Muscle of back (tissue), 11 donors: ENCODE data around the gene FLT3. TPM values are rescaled to one million over a fixed set of nuclear protein-coding genes. Genes with fewer than 3 reads are reported as not detected.
A peak's percentile ranks its signal among the peaks of the same experiment; 100 is the strongest.
"Not testable (repeated sequence)": the region's sequence is repeated elsewhere in the genome, so short reads cannot be mapped to it uniquely, and the experiment has no call there.

Experiments used
- DNase-seq, 3 donors: peaks; one replicate each; pipeline versions ENCODE4 v3.0.0 to v3.0.0-alpha.2; 2013
- polyA plus RNA-seq, 10 donors: library from polyadenylated mRNA; unstranded; fragments of 120-200 nt; gene quantifications; one replicate each; pipeline ENCODE4 v1.2.1, GENCODE V29; 2013; ENCODE audit not compliant: insufficient read length in 10 of 10

Gene FLT3
- polyA plus RNA-seq, 10 donors, result 0.08 to 0.64 (median 0.22) TPM

DNA sequence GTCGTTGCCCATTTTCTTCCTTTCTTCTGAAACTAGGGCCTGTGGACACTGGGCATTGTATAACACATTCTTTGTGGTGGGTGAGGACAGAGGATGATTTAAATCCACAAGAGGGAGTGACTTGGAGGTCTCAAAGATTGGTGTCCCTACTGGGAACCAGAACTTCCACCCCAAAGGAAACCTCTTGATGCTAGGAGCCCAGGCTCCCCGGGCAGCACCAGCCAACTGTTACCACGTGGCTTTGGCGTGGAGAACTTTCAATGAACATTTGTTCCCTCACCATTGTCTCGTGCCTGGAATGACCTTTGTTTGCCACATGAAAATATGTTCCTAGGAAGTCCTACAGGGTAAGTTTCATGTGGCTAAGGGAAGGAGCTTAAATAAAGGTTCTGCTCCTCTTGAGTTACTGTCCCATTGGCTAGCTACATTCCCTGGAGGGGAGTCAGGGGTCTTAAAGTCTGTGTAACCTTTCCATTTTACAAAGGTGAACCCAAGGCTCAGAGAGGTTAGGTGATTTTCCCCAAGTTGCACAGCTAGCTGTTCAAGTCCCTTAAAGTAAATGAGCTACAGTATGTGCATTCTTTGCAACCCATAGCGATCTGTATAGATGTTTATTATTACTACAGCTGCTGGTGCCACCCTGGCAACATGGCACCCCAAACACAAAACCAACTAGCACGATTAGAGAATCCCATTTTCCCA lies 126.3 kb downstream of the FLT3 start:
- DNase-seq, result no peak

DNA sequence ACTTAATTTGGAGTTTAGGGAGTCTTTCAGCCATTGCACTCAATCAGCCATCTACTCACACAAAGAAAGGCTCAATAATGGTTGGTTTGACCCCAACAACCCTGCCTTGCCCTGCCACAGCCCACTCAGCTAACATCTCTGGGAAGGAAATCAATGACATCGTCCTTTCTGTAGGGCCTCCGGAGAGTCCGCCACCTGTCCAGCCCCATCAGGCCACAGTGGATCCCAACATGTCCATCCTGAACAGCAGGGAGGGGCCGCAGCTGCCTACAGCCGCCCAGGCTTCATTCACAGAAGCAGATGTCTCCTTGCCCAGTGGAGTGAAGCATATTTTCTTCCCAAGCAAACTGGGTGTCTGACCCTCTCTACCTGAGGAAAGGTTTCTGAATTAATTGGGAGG lies 127.1 kb downstream of the FLT3 start:
- no peak for DNase-seq

DNA sequence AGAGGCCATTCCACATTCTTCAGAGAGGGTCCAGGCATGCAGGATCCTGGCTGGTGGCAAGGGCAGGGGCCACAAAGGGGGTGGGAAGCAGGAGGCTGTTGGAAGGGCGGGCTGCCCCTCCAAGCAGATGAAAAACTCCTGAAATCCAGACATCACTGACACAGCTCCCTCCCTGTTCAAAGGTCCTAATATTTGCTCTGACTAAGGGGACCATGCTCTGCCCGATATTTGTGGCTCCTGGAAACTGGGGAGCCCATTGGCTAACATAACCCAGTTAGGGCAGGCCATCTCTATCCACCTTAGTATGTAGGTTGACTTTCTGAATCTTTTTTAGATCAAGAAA lies 127.9 kb downstream of the FLT3 start:
- no peak for DNase-seq

DNA sequence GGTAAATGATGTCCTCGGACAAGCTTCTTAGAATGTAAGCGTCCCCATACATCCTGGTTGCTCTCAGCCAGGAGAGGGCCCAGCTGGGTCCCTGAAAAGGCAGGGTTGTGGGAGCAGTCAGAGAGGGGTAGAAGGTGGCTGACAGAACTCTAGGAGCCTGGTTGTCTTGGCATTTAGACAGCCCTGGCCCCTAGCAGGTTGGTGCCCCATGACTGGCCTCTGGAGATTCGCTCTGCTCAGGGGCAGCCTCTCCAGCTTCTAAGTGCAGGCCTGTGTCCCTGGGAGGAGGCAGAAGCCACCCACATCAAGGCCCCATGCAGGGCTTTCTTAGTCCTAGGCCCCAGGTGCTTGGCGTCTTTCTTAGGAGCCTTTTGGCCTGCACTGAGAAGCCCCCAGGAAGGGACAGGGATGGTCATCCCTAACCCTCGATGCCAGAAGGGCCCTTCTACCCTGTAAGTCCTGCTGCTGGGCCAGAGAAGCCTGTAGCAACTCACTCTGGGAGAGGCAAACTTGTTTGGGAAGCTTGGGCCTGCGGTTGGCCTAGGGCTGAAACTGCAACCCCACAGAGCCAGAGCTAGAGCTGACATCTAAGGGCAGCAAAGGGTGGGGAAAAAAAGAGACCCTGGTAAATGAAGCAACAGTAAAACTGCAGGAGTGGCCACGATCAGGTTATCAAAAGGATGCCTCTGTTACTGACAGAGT lies 128.4 kb downstream of the FLT3 start:
- DNase-seq, result no peak

DNA sequence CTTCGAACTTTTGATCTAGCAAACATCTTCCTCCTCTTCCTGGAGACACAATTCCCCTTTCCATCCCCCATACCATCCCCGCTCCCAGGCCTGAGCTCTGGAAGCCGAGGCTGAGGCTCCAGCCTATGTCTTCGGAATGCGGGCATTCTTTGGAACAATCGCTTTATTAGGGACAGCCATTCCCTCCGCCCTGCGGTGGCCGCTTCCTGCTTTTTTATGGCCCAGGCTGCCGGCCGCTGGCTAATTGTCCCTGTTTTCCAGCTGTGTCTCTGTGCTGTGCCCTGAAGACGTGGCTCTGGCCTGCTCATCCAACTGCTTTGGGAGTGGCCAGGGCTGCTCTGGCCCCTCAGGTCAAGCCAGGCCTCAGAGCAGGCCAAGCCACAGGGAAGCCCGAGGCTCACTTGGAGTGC lies 129.1 kb downstream of the FLT3 start:
- DNase-seq, result no peak

DNA sequence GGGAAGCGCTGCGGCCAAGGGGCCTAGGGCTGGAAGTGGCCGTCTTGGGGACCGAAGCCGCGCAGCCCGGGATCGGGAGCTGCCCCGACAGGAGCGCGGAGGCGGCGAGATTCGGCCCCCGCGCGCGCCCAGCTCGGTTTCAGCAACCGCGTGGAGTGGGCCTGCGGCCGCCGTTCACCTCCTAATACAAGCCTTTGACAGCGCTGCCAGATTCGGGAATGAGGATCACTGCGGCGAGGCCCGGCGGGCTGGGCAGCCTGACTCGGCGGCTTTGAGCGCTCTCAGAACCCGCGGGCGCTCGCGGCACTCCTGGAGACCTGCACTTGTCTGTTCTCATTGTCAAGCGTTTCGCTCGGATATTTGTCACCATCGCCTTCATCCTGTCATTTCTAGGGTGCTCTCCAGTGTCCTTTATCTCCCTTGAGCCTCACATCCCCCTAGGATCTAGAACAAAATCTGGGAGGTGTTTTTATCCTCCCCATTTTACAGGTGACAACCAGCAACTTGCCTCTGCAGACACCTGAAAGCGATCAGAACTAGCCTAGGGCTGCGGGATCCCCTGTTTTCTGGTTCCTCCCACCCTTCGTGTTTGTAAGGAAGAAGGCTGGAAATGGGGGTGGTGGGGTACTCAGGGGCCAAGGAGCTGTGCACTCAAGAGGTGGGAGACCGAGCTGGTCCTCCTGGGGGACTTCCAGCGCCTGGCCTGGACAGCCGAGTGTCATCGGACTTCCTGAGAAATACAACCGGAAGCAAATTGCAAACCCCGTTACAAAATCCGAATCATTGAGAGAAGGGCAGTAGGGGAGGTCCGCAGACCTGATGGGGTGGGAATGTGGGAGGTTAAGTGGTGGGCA lies 129.8 kb downstream of the FLT3 start:
- DNase-seq, result no peak

DNA sequence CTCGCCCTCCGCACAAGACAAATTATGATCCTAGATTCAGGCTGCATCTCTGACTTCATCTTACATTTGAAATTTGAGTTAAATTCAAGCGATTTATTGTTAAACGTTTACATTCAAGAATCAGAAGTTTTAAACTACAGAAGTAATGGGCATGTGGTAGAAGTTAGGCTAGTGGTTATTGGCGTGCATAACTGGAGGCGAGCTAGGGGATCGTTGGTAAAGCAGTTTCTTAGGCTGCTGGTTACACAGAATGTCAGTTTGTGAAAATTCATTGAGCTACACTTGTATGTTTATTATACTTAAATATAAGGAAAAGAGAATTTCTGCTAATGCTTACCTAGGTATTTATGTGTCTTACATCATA lies 130.5 kb downstream of the FLT3 start:
- no peak for DNase-seq

DNA sequence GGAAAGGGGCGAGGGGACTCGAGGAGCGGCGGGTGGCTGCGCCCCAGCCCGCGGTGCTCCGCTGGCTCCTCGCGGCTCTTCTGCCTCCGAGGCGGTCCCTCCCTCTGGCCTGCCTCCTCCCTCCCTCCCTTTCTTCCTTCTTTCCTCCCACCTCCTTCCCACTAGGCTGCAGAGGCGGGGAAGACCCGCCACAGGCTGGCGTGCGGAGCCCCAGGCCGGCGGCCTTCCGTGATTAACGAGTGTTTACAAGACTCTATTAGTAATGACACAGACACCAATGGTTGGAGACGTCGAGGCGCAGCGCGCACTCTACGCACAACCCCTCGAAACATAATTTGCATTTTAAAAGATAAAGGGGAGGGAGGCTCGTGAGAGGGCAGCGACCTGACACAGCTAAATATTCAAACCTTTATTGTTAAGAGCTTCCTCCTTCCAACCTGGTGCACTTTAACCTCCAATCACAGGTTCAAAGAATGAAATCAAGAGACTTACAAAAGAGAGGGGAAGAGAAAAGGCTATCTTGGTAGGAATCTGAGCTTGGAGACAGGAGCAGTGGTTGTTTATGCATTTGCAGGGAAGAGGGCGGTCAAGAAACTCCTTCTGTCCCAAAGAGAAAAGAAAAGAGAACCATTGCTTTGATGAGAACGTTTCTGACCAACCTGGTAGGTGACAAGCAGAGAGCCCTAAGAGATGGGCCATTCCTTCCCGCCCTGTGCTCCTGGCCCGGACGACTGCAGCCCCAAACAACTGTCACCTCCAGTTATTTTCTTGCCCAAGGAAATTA lies 131.1 kb downstream of the FLT3 start, which contains the start of gene CDX2:
TSS of gene CDX2 (minus strand) at position 234 of the 784 bp plus-strand sequence. CDS start 309 bp downstream, outside the sequence.
- no peak for DNase-seq

DNA sequence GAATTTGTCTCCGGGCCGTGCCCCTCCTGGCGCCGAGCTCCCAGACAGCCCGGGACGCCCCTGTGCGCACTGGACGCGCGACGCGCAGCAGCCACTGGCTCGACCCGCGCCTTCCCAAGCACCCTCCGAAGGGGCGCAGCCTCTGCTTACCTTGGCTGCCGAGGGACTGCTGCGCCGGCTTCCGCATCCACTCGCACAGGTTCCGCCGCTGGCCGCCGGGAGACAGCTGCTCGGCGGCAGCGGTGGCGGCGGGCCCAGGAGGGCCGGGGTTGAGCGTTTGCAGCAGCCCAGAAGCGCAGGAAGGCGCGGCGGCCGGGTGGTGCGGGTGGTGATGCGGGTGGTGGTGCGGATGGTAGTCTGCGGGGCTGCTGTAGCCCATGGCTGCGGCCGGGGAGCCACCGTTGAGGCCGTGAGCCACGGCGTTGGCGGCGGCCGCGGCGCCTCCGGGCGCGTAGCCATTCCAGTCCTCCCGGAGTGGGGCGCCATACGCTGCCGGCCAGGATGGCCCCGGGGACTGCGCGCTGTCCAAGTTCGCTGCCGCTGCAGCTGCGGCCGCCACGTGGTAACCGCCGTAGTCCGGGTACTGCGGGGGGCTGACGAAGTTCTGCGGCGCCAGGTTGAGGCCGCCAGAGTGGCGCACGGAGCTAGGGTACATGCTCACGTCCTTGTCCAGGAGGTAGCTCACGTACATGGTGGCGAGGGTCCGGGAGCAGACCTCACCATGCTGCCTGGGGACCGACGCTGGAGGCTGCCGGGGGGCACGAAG lies 131.9 kb downstream of the FLT3 start:
- peak in 1 of 3 donors; percentile 35 for DNase-seq

DNA sequence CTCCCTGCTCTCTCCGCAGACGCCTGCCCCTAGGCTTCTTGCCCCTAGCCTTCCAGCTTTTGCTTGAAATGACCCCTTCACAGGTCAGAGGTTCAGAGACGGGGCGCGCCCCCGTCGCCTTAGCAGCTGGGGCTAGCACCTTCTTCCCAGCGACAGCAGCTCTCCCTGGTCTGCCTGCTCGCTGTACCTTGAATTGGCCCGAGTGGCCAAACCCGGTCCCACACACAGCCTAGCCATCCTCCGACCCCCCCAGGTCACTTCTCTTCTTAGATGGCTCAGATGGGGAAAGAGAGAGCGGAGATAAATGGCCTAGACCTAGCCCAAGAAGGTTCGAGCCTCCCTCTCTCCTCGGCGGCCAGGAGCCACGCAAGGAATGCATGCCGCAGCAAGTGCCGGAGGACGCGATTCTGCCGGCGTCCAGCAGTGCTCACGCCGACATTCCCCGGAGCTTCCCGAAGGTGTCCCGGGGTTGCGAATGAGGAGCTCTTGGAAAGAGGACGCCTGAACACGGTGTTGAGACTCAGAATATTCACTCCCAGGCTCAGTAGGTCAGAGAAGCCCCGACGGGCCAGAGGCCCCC lies 132.6 kb downstream of the FLT3 start:
- no peak for DNase-seq

DNA sequence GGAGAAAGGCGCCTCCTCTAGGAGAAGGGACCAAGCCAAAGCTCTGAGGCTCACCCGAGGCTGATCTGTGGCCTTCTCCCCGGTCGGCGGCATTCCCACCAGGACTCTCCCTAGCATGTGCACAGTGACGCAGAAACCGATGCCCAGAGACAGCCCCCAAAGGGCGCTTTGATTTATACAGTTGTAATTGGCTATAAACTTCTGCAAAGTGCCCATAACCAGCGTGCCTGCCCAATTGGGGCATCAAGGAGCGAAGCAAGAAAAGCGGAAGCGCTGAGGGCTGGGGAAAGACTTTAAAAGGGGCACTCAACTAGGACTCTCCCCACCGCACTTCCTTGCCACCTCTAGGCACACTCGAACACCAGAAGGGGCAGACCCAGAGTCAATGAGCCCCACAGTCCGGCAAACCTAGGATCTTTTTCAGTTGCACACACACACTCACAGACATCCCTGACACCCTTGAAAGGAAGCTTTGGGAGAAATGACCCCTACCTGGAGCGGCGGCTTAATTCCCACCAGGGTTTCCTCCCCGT lies 133.1 kb downstream of the FLT3 start:
- DNase-seq, result no peak

DNA sequence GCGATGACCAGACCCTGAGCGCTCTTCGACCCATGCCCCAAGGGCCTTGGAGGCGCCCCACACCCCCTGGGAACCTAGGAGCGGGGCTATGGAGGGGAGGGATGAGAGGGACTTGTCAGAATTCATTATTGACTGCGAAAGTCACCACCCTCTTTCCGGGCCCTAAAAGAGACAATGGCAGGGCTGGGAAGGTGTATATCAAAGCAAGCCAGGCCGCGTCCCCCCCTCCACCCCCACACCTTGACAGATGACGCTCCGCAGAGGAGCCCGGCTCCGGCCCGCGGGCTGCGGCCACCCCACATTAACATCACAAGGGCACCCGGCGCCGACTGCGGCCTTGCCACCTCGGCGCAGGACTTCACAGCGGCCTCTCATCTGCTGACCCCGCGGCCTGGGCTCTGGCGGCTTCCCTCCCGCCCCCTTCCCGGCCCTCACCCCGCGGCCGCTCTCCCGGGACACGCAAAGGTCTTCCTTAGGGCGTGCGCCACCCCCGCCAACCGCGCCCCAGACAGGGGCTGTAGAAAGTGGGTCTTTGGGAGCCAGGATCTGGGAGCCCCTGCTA lies 133.7 kb downstream of the FLT3 start:
- no peak for DNase-seq

DNA sequence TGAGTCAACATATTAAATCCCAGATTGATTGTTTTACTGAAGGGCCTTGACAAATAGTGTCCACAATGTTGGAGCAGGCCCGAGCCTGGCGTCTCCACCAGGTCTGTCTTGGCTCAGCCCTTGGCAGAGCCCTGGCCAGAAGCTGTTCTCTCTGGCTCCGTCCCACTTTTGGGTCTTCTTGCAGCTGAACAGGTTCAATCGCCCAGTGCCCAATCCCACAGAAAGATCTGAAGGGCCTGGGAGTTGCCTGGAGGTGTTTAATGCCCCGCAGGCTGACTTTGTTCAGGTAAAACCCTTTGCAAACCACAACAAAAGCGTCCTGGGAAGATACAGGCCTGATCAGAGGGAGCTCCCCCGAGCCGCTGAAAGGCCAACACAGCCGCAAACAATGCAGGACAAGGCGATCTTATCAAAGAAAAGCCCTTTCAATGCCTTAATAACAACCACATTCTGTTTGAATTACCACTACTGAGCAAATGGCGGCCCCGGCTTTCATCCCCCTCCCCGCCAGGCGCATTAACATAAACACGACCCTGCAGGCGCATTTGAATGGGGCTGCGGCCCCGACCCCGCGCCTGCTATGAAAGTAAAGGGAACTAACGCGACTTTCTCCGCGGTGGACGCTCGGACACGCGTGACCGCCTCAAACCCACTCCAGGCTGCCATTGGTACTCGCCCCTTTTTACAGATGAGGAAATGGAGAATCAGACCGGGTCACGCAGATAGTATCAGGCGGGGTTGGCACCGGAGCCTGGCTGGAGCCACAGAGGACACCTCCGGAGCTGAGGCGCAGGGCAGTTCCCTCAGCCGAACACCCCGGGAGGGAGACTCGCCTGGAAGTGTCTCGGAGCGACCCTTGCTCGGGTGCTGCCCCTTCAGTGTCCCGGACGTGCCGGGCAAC lies 134.4 kb downstream of the FLT3 start:
- no peak for DNase-seq

DNA sequence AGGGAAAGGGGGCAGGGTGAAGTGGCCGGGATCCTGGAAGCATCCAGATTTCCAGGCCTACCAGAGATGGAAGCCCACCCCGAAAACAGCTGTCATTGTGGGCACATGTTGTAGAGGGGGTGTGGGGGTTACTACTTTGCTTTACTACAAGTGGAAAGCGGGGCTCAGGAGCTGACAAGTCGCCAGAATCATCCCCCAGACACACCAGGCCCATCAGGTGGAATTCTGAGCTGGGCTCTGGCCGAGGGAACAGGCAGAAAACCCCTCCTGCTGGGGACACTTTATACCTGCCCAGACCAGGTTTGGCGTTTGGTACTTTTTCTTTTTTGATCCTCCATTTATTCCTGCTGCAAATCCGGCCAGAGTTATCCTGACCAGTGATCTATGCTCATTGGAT lies 135.0 kb downstream of the FLT3 start:
- no peak for DNase-seq

DNA sequence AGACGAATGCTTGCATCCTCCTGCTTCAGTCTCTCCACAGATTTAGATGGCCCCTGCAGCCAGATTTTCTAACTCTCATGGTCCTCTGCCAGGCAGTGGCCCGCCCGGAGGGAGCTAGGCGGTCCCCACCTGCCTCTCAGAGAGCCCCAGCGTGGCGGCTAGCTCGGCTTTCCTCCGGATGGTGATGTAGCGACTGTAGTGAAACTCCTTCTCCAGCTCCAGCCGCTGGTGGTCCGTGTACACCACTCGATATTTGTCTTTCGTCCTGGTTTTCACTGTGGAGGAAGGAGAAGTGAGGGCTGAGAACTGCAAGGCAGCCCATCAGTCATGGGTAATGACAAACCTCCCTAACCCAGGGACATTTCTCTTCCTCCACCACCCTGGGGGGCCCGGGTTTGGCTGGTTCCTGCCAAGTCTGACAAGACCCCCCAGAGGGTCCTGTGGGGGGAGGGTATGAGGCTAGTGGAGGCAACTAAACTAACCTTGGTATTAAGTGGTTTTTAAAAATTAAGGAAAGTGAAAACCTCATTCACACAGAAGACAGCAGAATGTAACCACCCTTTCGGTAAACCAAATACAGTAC lies 135.5 kb downstream of the FLT3 start:
- no peak for DNase-seq

DNA sequence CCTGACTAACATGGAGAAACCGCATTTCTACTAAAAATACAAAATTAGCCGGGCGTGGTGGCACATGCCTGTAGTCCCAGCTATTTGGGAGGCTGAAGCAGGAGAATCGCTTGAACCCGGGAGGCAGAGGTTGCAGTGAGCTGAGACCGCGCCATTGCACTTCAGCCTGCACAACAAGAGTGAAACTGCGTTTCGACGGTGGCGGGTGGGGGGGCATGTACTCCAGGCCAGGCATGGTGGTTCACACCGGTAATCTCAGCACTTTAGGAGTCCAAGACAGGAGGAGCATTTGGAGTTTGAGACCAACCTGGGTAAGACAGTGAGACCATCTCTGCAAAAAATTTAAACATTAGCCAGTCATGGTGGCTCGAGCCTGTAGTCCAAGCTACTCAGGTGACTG lies 136.2 kb downstream of the FLT3 start:
- not testable (repeated sequence) for DNase-seq

DNA sequence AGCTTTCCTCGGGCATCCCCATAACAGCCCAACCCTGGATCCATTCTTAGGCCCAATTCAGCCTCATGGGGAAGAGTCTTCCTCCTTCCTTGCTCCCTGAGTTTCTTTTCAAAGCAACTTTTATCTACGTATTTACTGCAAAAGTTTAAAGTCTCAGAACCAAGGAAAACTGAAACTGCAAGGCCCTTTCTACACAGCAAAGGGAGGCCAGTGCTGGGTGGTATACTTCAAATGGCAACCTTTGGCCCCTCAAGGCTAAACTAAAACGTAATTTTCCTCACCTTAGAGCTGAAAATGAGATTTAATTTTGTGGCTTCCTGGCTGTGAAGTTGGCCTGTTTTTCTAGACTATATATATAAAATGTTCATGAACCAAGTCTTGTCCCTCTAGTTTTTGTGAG lies 136.9 kb downstream of the FLT3 start:
- no peak for DNase-seq

DNA sequence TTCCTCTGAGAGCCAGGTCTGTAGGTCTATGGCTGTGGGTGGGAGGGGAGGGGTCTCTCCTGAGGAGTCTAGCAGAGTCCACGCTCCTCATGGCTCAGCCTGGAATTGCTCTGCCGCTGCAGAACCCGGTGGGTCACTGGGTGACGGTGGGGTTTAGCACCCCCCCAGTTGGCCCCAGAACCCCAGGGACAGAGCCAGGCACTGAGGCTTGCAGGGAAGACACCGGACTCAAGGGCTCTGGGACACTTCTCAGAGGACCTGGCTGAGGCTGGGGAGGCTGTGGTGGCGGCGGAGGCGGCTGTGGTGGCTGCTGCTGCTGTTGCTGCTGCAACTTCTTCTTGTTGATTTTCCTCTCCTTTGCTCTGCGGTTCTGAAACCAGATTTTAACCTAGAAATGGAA lies 137.4 kb downstream of the FLT3 start:
- DNase-seq, result no peak
